Activated T-cell treated with anti-CD3 and anti-CD28 coated beads, Interleukin-2, amount 50 U/mL, for 4 hours (primary cell): ENCODE measurements around the gene ABAT. TPM values are rescaled to one million over a fixed set of nuclear protein-coding genes. Genes with fewer than 3 reads are reported as not detected.

Experiments used
- ATAC-seq, 2 donors: fragments of 200-7000 bp; cut with Tn5 transposase; one replicate each; pipeline ENCODE4 v1.10.0; 2021
- DNase-seq: peaks from one replicate; pipeline ENCODE4 v3.0.0-alpha.2; 2020
- H3K27me3 Mint-ChIP-seq: one replicate; pipeline ENCODE4 v1.8.0; 2021; ENCODE audit warnings: low read depth, mixed read lengths
- H3K36me3 Mint-ChIP-seq: one replicate; pipeline ENCODE4 v1.8.0; 2022; ENCODE audit warnings: mixed read lengths; ENCODE audit not compliant: insufficient read depth
- H3K4me1 Mint-ChIP-seq: one replicate; pipeline ENCODE4 v1.8.0; 2021; ENCODE audit warnings: low read depth, mixed read lengths
- H3K4me3 Mint-ChIP-seq: one replicate; pipeline ENCODE4 v1.8.0; 2021; ENCODE audit warnings: mild to moderate bottlenecking, moderate library complexity, mixed read lengths
- H3K9me3 Mint-ChIP-seq: one replicate; pipeline ENCODE4 v1.8.0; 2021; ENCODE audit warnings: mixed read lengths
- total RNA-seq, 3 donors: library from RNA; stranded (reverse); gene quantifications; one replicate each; pipeline ENCODE4 v1.2.1, GENCODE V29; 2021

Gene ABAT
- total RNA-seq, 3 donors from 2014 or later, result 3.4 to 6.4 (median 4.5) TPM

DNA sequence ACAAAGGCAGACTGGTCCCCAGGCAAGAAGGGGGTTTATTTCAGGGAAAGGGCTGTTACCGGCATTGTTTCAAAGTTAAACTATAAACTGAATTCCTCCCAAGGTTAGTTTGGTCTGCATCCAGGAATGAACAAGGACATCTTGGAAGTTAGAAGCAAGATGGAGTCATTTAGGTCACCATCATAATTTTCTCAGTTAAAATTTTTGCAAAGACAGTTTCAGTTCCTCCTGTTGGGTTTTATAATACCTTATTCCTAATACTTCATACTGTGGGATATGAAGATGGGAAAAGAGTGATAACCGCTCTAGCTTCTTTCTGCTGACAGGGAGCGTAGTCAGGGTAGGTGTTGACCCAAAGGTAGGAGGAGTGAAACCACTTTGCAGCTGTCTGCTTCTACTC lies 148.0 kb downstream of the ABAT start:
- Mint-ChIP-seq H3K9me3 (no peaks in the 10 kb centered on the region), H3K27me3 (no peaks in the 10 kb centered on the region), H3K4me1 (peaks cover 7% of the 10 kb centered on the region), H3K4me3 (no peak overlapping the region), H3K36me3 (peaks cover 29% of the 10 kb centered on the region)
- ATAC-seq, result no peak
- DNase-seq, result no peak

DNA sequence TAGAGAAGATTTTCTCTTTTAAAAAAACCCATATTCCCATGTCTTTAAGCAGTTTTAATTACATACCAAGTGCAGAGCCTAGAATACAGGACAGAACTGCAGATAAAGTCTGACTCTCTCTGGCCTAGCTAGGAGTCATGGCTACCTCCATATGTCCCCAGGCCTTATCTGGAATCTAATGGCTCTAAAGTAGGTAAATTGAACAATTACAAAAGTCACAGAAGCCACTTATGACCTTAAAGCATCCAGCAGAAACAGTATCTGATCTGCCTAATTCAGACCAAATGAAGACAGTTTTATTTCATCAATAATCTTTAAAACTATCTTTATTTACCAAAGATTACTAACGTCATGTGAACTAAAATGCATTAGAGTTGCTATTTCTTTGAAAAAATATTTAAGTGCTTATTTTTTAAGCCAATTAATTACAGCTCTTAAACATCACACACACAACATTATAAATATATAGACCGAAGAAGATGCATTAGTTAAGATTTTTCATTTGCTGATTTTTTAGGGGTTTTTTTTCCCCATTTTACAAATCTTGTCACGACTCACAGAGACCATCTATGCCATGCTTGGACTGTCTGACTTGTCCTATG lies 152.0 kb downstream of the ABAT start:
- Mint-ChIP-seq H3K36me3 (peaks cover 39% of the 10 kb centered on the region), H3K4me3 (no peak overlapping the region), H3K4me1 (peaks cover 6% of the 10 kb centered on the region), H3K9me3 (no peaks in the 10 kb centered on the region), H3K27me3 (no peaks in the 10 kb centered on the region)
- DNase-seq, result no peak
- no peak for ATAC-seq

DNA sequence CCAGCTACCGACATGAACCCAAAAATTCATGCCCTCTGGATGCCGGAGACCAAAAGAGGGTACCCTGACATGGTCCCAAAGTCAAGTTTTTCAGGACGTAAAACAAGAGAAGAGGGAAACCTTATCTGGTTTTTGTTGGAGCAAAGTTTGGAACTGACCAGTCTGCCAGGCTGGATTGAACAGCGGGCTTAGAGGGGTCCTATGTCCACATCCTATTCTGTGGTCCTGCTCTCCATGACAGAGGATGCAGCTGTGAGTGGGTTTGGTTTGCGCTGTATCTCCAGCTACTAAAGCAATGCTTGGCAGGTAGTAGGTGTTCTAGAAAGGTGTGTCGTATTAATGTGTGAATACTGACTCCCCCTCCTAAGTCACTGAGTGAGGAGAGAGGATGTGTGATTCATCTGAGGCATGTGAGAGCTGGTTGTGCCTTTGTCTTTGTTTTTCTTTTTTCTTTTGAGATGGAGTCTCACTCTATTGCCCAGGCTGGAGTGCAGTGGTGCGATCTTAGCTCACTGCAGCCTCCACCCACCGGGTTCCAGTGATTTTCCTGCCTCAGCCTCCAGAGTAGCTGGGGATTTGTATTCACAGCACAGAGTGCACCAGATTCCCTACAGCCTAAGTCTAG lies 154.2 kb downstream of the ABAT start:
- DNase-seq (no peak), ATAC-seq (no peak)
- Mint-ChIP-seq H3K4me1 (peaks cover 7% of the 10 kb centered on the region), H3K36me3 (peaks cover 33% of the 10 kb centered on the region), H3K9me3 (no peaks in the 10 kb centered on the region), H3K27me3 (no peaks in the 10 kb centered on the region), H3K4me3 (no peak overlapping the region)

DNA sequence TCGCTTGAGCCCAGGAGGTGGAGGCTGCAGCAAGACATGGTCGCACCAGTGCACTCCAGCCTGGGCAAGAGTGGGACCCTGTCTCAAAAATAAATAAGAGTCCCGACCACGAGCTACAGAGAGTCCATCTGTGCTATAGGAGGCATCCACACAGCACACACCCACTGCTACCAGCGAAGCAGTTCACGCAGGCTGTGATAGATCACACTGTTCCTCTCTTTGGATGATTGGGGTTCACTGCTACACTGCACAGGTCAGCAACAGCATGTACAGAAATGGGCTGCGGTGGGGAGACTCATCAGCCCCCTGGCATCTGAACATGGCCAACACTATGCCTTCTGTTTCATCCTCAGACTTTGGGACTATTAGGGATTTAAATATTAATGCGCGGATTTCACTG lies 157.0 kb downstream of the ABAT start:
- no peak for DNase-seq
- Mint-ChIP-seq H3K36me3 (peaks cover 26% of the 10 kb centered on the region), H3K4me3 (no peak overlapping the region), H3K4me1 (peaks cover 9% of the 10 kb centered on the region), H3K27me3 (no peaks in the 10 kb centered on the region), H3K9me3 (no peaks in the 10 kb centered on the region)
- ATAC-seq, result no peak

DNA sequence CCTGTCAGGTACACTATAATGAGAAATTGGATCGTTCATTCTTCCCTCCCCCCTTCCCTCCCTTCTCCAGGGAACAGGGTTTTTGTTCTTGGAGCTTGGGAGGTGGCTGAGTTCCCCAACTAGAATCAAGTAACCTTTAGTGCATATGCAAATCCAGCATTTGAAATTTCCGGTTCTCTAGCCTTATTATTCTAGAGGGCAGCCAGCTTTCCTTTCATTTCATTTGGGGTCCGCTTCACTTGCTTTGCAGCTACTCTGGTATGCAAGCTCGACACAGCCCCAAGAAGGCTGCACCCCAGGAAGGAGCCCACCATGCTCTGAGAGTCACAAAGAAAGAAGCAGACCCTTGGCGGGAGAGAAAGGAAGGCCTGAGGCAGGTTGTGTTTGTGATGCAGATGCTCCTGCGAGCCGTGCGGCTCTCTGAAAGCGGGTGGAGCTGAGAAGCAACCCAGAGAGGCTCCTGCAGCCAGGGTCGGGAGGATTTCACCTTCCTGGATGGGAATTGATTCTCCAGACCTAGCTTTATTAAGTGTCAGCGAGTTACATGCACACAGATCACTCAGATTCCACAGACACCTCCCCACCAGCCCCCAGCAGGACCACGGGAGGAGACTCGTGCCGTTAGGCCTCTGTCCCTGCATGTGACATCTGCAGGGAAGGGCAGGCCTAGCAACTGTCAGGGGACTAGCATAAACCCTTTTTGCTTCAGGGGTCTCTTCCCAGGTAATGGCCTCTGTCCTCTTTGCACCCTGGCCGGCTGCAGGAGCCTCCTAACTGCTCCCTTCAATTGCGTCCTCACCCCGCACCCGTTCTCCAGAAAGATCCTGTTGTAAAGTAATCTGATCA lies 157.7 kb downstream of the ABAT start:
- Mint-ChIP-seq H3K27me3 (no peaks in the 10 kb centered on the region), H3K36me3 (peaks cover 26% of the 10 kb centered on the region), H3K9me3 (no peaks in the 10 kb centered on the region), H3K4me1 (peaks cover 9% of the 10 kb centered on the region), H3K4me3 (no peak overlapping the region)
- ATAC-seq (no peak), DNase-seq (no peak)

DNA sequence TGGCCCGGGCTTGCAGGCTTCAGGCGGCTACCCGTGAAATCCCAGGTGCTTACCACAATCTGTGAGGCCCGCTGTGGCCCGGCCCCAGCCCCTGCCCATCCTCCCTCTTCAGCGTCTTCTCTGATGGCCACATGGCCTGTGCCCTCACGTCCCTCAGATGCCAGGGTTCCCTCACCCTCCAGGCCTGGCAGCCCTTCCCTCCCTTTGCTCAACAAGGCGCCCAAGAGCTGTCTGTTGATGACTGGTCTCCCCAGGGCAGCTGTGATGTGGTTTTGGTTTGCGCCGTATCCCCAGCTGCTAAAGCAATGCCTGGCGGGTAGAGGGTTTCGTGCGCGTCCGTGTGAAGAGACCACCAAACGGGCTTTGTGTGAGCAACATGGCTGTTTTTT lies 158.3 kb downstream of the ABAT start:
- no peaks in the 10 kb centered on the region for H3K9me3 Mint-ChIP-seq
- ATAC-seq (no peak), DNase-seq (no peak)
- H3K4me1 Mint-ChIP-seq, result peaks cover 9% of the 10 kb centered on the region
- no peak overlapping the region for H3K4me3 Mint-ChIP-seq
- peaks cover 26% of the 10 kb centered on the region for H3K36me3 Mint-ChIP-seq
- H3K27me3 Mint-ChIP-seq, result no peaks in the 10 kb centered on the region

Other genes starting within 250 kb of the ABAT start
- not detected for gene TMEM114, start 84.1 kb upstream of the ABAT start, total RNA-seq
- gene METTL22, start 52.9 kb upstream of the ABAT start, total RNA-seq, result 10 to 100 TPM; 18.7 to 20.0 (median 19.1) TPM
- 10 to 100 TPM; 13.2 to 14.5 (median 13.9) TPM for gene TMEM186, start 123.0 kb downstream of the ABAT start, total RNA-seq
- 10 to 100 TPM; 85.4 to 95.5 (median 89.6) TPM for gene PMM2, start 123.2 kb downstream of the ABAT start, total RNA-seq
- gene CARHSP1, start 194.4 kb downstream of the ABAT start, total RNA-seq, result 10 to 100 TPM; 14.7 to 17.8 (median 16.8) TPM
- not detected for gene LITAFD, start 207.7 kb downstream of the ABAT start, total RNA-seq